Left kidney (tissue), 8 donors: ENCODE data around the gene SGIP1. TPM values are rescaled to one million over a fixed set of nuclear protein-coding genes. Genes with fewer than 3 reads are reported as not detected.
A peak's percentile ranks its signal among the peaks of the same experiment; 100 is the strongest.

ENCODE experiments used
- DNase-seq: peaks from one replicate; pipeline ENCODE4 v3.0.0-alpha.2; 2013
- long read RNA-seq, 8 donors: transcript quantifications; one replicate each; lab custom pipeline, GENCODE V29; 2026
- polyA plus RNA-seq: library from polyadenylated mRNA; unstranded; fragments of 120-200 nt; gene quantifications from one replicate; pipeline ENCODE4 v1.2.1, GENCODE V29; 2013; ENCODE audit not compliant: insufficient read length

The SGIP1 gene, protein sequence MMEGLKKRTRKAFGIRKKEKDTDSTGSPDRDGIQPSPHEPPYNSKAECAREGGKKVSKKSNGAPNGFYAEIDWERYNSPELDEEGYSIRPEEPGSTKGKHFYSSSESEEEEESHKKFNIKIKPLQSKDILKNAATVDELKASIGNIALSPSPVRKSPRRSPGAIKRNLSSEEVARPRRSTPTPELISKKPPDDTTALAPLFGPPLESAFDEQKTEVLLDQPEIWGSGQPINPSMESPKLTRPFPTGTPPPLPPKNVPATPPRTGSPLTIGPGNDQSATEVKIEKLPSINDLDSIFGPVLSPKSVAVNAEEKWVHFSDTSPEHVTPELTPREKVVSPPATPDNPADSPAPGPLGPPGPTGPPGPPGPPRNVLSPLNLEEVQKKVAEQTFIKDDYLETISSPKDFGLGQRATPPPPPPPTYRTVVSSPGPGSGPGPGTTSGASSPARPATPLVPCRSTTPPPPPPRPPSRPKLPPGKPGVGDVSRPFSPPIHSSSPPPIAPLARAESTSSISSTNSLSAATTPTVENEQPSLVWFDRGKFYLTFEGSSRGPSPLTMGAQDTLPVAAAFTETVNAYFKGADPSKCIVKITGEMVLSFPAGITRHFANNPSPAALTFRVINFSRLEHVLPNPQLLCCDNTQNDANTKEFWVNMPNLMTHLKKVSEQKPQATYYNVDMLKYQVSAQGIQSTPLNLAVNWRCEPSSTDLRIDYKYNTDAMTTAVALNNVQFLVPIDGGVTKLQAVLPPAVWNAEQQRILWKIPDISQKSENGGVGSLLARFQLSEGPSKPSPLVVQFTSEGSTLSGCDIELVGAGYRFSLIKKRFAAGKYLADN
- polyA plus RNA-seq: 18.4 TPM
- long read RNA-seq, donor 1, partial matches to known transcripts: 0 of 1 reads
- long read RNA-seq, donor 1, other reads (novel, unspliced or antisense): 0 of 1 reads
- long read RNA-seq, donor 2, partial matches to known transcripts: 0 of 1 reads
- long read RNA-seq, donor 2, other reads (novel, unspliced or antisense): 0 of 1 reads
- long read RNA-seq, donor 3: 0 reads
- long read RNA-seq, donor 4: 0 reads
- long read RNA-seq, donor 5, partial matches to known transcripts: 0 of 1 reads
- long read RNA-seq, donor 5, other reads (novel, unspliced or antisense): 0 of 1 reads
- long read RNA-seq, donor 6: 0 reads
- long read RNA-seq, donor 7, partial matches to known transcripts: 0 of 2 reads
- long read RNA-seq, donor 7, other reads (novel, unspliced or antisense): 0 of 2 reads
- long read RNA-seq, donor 8, partial matches to known transcripts: 0 of 1 reads
- long read RNA-seq, donor 8, other reads (novel, unspliced or antisense): 0 of 1 reads

DNA sequence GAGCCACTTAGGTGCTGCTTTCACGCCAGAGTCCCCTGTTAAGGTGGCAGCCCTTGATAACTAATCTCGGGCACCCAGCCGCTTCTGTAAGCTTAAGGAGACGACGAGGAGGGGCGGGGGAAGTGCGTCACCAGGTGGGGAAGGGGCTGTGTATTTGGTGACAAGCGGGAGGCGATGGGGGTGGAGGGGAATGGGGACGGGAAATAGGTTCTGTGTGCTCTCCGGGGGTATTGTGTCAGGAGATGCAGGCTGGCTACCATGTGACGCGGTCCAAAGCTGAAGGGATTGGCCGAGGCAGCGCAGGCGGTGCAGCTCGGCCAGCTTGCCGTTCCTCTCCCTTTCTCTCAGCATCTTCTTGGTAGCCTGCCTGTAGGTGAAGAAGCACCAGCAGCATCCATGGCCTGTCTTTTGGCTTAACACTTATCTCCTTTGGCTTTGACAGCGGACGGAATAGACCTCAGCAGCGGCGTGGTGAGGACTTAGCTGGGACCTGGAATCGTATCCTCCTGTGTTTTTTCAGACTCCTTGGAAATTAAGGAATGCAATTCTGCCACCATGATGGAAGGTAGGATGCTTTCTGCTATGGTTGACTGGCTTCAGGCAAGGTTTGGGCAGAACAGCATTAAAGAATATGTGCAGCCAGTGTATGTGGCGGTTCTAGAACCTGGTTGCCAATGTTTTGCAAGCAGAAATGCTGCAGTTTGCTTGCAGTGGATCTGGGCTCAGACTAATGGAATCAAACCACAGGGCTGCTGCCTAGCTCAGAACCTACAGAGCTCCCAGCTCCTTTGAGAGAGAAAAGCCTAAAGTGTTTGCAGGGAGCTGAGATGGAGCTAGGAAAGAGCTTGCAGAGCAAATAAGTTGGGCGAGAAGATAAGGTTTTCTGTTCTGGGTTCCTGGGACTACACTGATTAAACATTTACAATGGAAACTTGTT lies at the start of gene SGIP1:
Gene SGIP1 (plus strand): TSS at position 350 of the 937 bp plus-strand sequence. CDS start 206 bp downstream, at position 556.
- DNase-seq: peak; percentile 70

DNA sequence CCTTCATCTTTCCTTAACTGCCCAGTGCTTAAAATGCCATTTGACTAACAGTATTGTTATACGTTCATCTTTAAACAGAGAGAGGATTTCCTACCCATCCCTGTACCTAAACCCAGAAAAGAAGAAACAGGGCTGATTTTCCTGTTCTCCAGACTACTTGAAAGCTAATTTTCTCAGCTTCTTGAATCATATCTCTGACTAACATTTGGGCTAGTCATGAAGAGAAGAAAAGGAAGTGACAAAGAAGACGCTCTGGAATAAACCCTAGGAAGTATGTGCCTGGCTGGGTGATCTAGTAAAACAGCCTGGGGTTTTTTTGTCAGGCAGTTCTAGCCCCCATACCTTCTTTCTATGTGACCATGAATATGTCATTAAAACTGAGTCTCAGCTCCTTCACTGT lies 44.8 kb upstream of the SGIP1 start:
- DNase-seq: no peak

DNA sequence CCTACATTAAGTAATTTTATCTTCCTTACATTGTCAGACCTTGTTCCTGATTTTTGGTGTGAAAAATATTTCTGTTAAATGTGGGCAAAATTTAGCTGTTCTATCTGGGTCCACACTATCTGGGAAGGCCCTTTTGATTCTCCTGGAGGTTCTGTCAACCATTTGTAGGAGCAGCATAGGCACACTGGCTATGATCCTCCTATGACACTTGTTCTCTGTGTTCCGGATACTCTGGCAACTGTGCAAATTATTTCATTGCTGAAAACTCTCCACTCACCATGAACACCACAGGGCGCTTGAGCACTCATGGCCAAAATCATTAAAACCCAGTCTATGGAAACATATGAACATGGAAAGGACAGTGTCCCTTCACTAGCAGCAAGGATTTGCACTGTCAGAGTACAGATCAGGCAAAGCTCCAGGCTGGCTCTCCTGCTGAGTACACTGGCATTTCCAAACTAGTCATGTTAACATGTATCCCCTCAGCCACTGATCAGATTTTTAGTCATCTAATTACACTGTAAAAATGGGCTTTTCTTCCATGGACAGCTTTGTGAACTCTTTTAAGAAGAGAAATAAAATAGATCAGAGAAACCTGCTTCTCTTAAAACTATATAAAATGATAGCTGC lies 43.9 kb upstream of the SGIP1 start:
- DNase-seq: no peak

DNA sequence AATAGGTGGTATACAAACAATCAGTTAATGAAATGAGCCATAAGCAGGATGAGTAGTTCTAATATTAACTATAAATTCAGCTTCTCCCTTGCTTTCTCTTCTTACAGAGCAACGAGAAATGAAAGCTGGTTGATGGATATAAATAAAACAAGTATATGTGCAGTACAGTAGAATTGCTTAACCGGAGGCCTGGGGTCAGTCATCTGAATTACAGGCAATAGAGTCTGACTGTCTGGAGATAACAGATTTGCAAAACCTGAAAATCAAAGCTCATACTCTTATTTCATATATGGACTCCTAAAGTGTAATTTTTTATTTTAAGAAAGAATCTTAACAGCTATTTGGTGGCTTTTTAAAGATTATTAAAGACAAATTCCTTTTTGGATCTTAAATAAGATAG lies 43.1 kb upstream of the SGIP1 start:
- no peak for DNase-seq

DNA sequence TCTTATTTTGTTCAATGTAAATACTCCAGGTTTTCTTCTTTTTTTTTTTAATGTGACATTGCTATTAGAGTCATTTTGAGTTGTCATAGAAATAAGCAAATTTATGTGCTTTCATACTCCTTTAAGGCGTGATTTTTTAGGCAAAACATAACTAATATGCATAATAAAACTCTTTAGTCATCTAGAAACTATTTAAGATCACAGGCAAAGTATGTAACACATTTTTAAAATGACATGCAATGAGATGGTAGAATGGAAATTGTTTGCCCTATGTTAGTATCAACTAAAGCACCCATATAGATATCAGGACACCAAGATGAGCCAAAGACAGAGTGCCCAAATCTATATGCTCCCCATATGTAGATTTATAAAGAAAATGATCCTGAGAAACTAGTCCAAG lies 41.5 kb upstream of the SGIP1 start:
- DNase-seq: no peak

DNA sequence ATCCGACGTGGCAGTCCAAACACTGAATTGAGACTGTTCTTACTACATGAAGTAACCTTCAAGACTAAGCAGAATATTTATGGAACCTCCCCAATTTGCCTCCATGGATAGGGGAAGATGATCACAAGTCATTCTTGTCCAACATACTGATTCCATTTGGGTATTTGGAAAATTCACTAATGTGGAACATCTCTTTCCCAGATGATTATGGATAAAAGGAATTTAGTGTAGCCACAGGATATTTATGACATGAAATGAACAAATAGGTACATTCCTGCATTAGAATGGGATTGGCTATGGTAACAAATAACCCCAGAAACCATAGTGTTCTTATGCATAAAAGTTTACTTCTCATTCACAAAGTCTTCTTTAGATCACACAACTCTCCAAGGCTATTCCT lies 40.2 kb upstream of the SGIP1 start:
- no peak for DNase-seq

DNA sequence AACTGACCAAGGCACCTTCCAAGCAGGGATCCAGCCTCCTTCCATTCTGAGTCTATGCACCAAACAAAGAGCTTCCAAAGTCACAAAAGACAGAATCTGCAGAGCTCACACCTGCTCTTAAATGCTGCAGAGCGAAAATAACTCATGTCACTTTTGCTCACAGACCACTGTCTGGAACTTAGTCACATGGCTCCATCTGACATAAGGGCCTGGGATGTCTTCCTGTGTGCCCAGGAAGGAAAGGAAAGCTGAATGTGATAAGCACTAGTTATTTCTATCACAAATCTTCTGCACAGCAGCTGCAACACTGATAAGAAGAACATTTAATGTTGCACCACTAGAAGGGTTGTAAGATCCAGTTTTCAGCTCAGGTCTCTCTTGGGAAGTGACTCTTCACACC lies 39.5 kb upstream of the SGIP1 start:
- DNase-seq: no peak

DNA sequence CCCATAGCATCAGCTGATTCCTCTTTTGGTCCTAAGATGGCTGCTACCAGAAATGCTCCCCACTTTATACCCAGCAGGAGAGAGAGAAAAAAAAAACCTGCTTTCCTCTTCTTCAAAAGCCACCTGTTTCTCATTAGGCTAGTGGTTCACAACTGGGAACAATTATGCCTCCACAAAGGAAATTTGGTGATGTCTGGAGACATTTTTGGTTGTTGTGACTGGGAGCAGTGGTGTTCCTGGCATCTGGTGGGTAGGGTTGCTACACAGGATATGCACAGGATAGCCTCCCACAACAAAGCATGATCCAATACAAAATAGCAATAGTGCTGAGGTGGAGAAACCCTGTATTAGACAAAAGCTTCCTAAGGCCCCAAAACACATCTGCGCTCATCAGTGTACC lies 38.5 kb upstream of the SGIP1 start:
- DNase-seq: no peak

DNA sequence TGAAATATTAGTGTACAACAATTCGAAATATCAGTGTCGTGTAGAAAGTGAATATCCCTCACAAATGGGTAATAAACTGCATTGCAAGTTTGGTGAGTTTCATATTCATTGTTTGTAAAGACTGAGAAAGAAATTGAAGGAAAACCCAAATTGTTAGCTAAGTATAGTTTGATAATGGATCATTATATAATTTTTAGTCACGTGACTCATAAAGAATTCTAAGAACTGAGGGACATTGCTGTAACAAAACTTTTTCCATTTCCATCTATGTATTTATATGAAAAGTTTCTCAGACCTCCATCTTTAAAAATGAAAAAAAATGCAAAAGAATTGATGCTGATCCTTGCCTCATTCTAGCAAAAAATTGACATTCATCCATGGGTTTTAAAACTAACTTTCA lies 36.0 kb upstream of the SGIP1 start:
- DNase-seq: no peak

DNA sequence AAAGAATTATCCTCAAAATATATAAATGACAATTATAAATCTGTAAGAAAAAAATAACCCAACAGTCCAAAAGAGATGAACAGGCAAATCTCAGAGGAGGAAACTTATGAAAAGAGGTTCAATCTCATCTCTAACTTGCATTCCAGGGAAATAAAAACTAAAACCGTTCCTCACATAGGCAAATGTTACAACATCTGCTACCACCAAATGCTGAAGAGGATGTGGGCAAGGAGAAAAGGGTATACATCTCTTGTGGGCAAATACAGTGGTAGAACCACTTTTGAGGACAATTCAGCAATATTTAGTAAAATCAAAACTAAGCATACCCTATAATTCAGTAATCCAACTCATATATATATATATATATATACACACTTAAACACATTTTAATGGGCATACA lies 33.7 kb upstream of the SGIP1 start:
- DNase-seq: no peak

DNA sequence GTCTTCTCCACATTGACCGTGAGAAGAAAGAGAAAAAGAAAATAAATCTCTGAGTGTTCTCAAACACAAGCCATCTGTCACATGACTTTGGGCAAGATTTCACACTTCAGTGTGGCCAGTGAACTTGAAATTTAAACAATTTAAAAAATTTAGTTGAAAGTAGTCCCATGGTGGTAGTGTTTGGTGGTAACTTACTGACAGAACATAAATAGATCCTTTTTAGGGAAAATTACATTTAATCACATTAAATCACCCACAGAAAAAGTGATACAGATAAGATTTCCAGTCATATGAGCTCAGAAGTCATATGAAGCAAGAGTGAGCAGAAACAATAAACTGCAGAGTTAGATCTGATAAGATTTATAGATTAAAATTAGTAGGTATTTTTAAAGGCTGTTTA lies 31.9 kb upstream of the SGIP1 start:
- DNase-seq: no peak

DNA sequence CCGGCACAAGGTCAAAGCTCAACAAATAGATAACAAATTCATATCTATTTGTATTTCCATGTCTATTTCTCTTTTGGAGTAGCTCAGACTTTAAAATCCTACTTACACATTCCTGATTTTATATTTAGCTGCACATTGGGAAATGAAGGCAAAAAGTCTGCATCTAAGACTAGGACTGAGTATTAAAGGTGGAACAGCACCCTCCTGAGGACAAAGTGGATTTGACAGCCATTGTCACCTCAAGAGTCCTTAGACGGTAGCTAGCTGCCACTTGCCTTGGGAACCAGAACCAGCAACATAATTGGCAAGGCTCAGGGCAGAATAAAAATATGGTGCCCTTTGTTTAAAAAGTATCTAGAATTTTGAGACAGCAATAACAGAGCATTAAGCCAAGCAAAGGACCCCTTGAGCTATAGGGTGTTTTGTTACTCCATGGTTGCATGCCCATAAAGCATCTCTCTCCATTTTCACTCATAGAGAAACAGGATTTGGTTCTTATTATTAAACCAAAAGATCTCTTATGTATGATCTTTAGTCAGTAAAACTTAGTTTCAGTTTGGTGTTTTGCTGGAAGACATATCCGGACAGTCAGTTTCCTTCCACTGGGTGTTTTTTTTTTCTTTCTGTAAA lies 30.0 kb upstream of the SGIP1 start:
- peak; percentile 38 for DNase-seq

DNA sequence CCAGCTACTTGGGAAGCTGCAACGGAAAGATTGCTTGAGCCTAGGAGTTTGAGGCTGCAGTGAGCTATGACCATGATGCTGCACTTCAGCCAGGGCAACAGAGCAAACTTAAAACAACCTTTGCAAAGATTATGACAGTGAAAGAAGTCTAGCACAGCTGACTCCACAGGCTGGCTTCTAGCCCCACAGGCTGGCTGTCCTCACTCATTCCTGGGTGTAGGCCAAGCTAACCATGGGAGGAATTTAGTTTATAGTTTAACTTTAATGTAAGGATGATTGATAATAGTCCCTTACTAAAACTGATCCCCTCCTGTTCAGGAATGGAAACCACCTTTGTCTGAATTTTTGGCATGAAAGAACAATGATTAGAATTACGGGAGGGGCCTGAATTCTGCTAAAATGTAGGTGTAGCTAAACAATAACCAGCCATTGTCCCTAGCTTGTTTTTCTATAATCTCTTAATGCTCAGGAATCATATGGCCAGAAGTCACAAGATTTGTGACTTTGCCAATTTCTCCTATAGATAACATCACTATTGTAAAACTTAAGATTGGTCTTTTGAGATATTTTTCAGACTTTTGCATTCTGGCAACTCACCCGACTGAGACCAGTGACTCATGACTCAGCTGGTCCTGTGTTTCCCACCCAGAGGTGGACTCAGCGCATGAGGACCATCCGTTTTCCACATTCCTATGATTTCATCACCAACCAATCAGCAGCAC lies 28.1 kb upstream of the SGIP1 start:
- DNase-seq: no peak

DNA sequence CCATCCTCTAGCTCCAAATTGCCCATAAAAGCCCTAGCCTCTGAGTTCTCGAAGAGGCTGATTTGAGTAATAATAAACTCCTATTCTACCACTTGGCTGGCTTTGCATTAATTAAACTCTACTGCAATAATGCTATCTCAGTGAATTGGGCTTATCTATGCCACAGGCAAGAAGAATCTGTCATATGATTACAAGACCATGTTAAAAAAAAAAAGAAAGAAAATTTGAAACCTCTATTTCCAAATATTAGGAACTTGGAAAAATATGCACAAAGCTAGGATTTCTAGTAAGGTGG lies 27.6 kb upstream of the SGIP1 start:
- no peak for DNase-seq

DNA sequence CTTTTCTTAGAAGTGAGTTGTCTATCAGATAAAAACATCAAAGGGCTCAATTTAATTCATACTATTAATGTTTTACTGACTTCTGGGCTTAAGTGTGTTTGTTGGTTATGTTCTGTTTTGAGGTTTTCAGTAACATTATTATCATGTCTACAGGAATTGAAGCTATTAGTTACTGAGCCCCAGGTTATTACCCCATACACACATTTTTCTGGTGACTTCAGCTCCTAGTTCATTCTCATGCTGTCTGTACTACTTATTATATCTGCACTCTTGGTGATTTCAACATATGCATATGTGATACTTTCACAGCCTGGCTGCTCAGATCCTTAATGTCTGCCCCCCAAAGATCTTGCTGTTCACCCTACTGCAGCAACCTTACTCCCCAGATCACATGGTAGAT lies 27.0 kb upstream of the SGIP1 start:
- no peak for DNase-seq

DNA sequence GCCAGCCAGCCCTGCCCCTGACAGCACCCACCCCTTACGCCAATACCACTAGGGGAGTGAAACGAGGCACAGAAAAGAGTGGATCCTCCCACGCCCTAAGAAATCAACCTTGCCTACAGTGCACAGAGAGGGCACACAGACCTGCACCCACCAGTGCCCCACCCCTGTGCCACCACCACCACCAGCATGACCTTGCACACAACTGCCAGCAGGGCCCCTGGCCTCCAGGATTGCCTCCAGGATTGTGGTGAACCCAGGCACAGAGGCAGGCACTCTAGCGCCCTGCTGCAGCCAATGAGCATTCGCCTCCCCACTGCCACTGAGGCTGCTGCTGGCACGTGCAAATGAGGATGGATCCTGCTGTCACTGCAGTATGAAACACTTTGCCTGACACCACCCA lies 23.5 kb upstream of the SGIP1 start:
- DNase-seq: no peak

DNA sequence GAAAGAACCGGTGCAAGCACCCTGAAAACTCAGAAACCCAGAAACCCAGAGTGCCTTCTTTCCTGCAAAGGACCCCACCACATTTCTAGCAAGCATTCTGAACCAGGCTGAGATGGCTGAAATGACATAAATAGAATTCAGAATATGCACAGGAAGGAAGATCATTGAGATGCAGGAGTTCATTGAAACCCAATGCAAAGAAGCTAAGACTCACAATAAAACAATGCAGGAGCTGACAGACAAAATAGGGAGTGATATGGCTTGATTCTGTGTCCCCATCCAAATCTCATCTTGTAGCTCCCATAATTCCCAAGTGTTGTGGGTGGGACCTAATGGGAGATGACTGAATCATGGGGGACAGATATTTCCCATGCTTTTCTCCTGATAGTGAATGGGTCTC lies 22.8 kb upstream of the SGIP1 start:
- no peak for DNase-seq

DNA sequence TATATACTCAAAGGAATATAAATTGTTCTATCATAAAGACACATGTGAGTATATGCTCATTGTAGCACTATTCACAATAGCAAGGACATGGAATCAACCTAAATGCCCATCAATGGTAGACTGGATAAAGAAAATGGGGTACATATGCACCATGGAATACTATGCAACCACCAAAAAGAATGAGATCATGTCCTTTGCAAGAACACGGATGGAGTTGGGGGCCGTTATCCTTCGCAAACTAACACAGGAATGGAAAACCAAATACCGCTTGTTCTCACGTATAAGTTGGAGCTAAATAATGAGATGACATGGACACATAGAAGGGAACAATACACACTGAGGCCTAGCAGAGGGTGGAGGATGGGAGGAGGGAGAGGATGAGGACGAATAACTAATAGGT lies 16.0 kb upstream of the SGIP1 start:
- DNase-seq: no peak

DNA sequence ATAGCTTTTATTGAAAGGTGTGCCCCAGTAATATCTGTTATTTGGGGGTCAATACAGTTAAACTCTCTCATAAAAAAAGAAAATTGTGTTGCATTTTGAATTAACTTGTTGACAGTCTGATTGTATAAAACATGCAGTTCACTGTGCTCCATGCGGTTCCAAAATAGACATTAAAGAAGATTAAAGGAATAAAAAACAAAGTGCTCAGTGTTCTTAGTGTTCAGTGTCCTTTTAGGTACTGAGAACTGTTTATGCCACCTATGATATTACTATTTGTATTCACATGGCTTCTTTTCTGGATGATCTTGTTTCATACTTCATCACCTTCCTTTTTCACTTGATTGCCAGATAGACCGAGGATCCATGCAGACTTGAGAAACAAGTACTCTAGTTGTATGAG lies 15.3 kb upstream of the SGIP1 start:
- DNase-seq: no peak

DNA sequence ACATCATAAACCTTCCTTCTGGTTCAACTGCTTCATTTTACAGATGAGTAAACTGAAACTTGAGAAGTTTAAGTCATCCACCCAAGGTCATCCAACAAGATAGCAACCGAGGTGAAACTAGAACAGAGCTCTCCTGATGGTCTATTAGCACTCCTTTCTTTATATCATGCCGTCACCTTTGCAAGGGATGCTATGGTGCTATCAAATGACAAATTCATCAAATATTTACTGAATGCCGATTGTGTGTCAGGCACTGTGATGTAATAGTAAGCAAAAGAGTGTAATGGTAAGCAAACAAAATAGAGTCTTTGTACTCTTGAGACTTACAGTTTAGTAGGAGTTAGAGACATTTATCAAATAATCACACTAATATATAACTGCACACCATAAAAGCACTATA lies 14.0 kb upstream of the SGIP1 start:
- DNase-seq: no peak
